Ovary (tissue), 9 donors: ENCODE results near the gene VILL. TPM values are rescaled to one million over a fixed set of nuclear protein-coding genes. Genes with fewer than 3 reads are reported as not detected.

Experiments used
- DNase-seq, 5 donors: peaks; one replicate each; pipeline ENCODE4 v3.0.0-alpha.2; 2019 to 2020
- H3K27ac ChIP-seq, 2 donors: fragments of 200-600 bp; one replicate each; pipeline versions ENCODE4 v1.5.1 to v1.8.0; 2019 to 2022
- H3K27me3 ChIP-seq: fragments of 200-600 bp; one replicate; pipeline ENCODE4 v1.8.0; 2022
- H3K36me3 ChIP-seq: fragments of 200-600 bp; sonication (generic); one replicate; pipeline ENCODE4 v1.5.1; 2019
- H3K4me1 ChIP-seq: one replicate; pipeline ENCODE4 v1.8.1; 2013; ENCODE audit warnings: mild to moderate bottlenecking, moderate library complexity; ENCODE audit not compliant: insufficient read depth
- H3K4me3 ChIP-seq: fragments of 200-600 bp; sonication (generic); one replicate; pipeline ENCODE4 v1.5.1; 2017
- H3K9me3 ChIP-seq, 2 donors: fragments of 200-600 bp in 1 of 2; sonication (generic) in 1 of 2; one replicate each; pipeline versions ENCODE4 v1.5.1 to v1.8.1; 2013 to 2019; ENCODE audit warnings: mild to moderate bottlenecking in 1 of 2, moderate library complexity in 1 of 2
- EP300 ChIP-seq: sonication (generic); formaldehyde crosslinking; IDR thresholded peaks from one replicate; pipeline ENCODE4 v1.6.1; 2017; ENCODE audit warnings: antibody characterized with exemption
- POLR2A ChIP-seq: fragments of 450-650 bp; IDR thresholded peaks from one replicate; pipeline ENCODE4 v1.6.1; 2017; ENCODE audit warnings: antibody characterized with exemption, mild to moderate bottlenecking, moderate library complexity
- WGBS, 3 donors: extraction: QIAGEN DNeasy Blood & Tissue Kit in 1 of 3; methylation state at CpG; one replicate each; pipeline versions ENCODE4 v1.1.5 to v1.1.7; 2013 to 2017; 5-methylcytosine and 5-hydroxymethylcytosine counted together
- intact Hi-C, 4 donors: fragments of 100-400 bp; cut with DNase I; formaldehyde crosslinking; loops; one replicate each; pipeline versions ENCODE4 v1.11.0 to v1.15.1; 2022 to 2023
- polyA plus RNA-seq, 2 donors: library from polyadenylated mRNA; stranded (reverse); fragments of 200-250 nt in 1 of 2; fragments of 350-450 nt in 1 of 2; fragmentation: Illumina TruSeq in 1 of 2; extraction: RNeasy Lipid Tissue Mini Kit (QIAGEN cat#74804) in 1 of 2; gene quantifications; one replicate each; pipeline ENCODE4 v1.2.3, GENCODE V29; 2013 to 2014
- total RNA-seq, 7 donors: library from RNA; depleted of rRNA in 2 of 7; stranded (reverse); fragments of >200 nt in 2 of 7; fragmentation: NEBNext Ultra II Directional in 3 of 7; extraction: Animal tissue kit (Norgen Biotek cat#: 25700) in 3 of 7; gene quantifications; one replicate each; pipeline versions ENCODE4 v1.1.0 to v1.2.4, GENCODE V29; 2016 to 2023
- TF ChIP-seq, protein P1 (sequence below), 3 donors: fragments of 450-650 bp in 2 of 3; fragments of 200-600 bp in 1 of 3; IDR thresholded peaks; one replicate each; pipeline versions ENCODE4 v1.5.1 to v1.8.0; 2016 to 2022; ENCODE audit warnings: antibody characterized with exemption in 3 of 3, mild to moderate bottlenecking in 1 of 3
- donor health status: DM: no; HTN: no; CAD: no; lungs with moderate emphysema.
- donor health status: DM: no; HTN: no; CAD: no.
- donor health status: Bipolar disorder and iron deficiency.
- donor health status: DM: yes; HTN: yes; CAD: no.
- donor health status: DM: no; HTN: no; CAD: no.
- donor health status: DM: yes; HTN: yes; CAD: no.

VILL gene
- total and polyA plus RNA-seq, 9 donors = 4.8 to 13.2 (median 8.8) TPM

DNA sequence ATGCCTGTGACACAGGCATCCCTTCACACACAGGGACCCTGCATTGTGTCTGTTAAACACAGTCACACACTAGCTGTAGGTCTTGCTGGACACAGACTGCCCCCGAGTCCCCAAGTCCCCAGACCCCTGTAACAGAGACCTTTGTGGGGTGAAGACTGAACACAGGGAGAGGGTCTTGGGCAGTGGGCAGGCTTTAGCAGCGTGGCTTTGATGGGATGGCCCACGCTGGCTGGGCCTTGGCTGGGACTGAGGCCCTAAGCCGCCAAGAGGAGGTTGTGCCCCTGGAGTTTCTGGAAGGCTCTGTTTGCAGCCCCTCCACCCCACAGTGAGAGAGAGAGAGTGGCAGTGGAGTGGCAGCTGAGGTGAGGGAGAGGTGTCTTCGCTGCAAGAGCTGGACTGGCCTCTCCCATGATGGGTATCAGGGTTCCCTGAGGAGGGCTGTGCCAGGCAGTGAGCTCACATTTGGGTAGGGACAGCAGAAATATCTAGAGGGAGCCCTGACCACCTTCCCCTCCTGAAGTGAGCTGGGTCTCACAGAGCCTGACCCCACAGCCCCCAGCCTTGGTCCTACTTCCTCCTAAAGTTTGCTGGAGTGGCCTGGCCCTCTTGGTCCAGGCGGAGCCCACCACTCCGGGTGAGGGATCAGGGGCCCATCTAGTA is 635 bp upstream of the VILL start:
- Histone ChIP-seq H3K27ac (no peak overlapping the region), H3K9me3 (no peaks in the 10 kb centered on the region), H3K27me3 (no peaks in the 10 kb centered on the region), H3K4me1 (peaks cover 2% of the 10 kb centered on the region), H3K4me3 (no peak overlapping the region), H3K36me3 (no peaks in the 10 kb centered on the region)
- TF ChIP-seq, protein P1, sequence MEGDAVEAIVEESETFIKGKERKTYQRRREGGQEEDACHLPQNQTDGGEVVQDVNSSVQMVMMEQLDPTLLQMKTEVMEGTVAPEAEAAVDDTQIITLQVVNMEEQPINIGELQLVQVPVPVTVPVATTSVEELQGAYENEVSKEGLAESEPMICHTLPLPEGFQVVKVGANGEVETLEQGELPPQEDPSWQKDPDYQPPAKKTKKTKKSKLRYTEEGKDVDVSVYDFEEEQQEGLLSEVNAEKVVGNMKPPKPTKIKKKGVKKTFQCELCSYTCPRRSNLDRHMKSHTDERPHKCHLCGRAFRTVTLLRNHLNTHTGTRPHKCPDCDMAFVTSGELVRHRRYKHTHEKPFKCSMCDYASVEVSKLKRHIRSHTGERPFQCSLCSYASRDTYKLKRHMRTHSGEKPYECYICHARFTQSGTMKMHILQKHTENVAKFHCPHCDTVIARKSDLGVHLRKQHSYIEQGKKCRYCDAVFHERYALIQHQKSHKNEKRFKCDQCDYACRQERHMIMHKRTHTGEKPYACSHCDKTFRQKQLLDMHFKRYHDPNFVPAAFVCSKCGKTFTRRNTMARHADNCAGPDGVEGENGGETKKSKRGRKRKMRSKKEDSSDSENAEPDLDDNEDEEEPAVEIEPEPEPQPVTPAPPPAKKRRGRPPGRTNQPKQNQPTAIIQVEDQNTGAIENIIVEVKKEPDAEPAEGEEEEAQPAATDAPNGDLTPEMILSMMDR (IDR thresholded peaks at IDR 0.05) = no peak
- TF ChIP-seq POLR2A = no peak
- 89 to 97% (median 97%) methylated on average over 7 of the region's 7 CpGs for WGBS, 3 donors
- peak in 1 of 5 donors; percentile 21 for DNase-seq
- intact Hi-C loops = no loop called here

DNA sequence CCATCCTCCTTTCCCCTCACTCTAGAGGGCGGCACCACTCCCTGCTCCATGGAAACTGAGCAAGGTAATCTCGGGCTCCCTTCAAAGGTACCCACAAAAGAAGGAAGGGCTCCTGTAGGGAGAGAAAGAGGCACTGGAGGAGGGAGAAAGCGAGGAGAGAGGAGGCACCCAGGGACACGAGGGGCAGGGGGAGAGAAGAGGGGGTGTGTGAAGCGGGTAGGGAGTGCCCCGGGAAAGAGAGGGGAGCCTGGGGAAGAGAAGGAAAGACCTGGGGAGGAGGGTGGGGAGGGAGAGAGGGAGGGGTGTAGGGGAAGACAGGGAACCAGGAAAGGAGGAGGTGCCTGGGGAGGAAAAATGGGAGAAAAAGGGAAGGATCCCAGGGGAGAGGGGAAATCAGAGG is 523 bp downstream of the VILL start:
- no peak for DNase-seq
- intact Hi-C loops = no loop called here
- 37 to 44% (median 44%) methylated on average over 6 of the region's 6 CpGs for WGBS, 3 donors
- H3K9me3 ChIP-seq = no peaks in the 10 kb centered on the region
- no peaks in the 10 kb centered on the region for H3K36me3 ChIP-seq
- H3K4me1 ChIP-seq = peaks cover 2% of the 10 kb centered on the region
- H3K4me3 ChIP-seq = no peak overlapping the region
- no peak for TF ChIP-seq EP300
- no peak for TF ChIP-seq POLR2A
- TF ChIP-seq, protein P1 (IDR thresholded peaks at IDR 0.05) = no peak
- H3K27ac ChIP-seq = no peak overlapping the region
- H3K27me3 ChIP-seq = no peaks in the 10 kb centered on the region

DNA sequence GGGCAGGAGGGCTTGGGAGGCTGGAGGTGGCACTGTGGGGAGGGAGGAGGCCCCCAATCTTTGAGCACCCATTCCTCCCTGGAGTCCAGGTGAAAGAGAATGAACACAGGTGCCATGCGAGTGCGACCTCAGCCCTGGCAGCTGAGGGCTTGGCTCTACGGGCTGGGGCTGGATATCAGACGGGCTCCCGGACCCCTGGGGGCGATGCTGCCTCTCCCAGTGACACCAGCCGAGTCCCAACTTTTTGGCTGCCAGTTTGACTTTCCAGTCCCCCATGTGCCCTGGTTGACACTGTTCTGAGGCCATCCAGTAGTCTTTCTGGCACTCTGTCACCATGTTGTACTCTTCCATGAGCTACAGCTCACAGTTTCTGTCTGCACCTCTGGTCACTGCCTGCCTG is 1.2 kb downstream of the VILL start:
- no peak overlapping the region for H3K27ac ChIP-seq
- H3K4me1 ChIP-seq = peaks cover 2% of the 10 kb centered on the region
- intact Hi-C loops = no loop called here
- DNase-seq = peak in 1 of 5 donors; percentile 32
- H3K9me3 ChIP-seq = no peaks in the 10 kb centered on the region
- no peak overlapping the region for H3K4me3 ChIP-seq
- WGBS, 3 donors = 80 to 88% (median 82%) methylated on average over 6 to 7 of the region's 7 CpGs
- TF ChIP-seq EP300 (no peak), POLR2A (no peak)
- no peaks in the 10 kb centered on the region for H3K27me3 ChIP-seq
- no peaks in the 10 kb centered on the region for H3K36me3 ChIP-seq

DNA sequence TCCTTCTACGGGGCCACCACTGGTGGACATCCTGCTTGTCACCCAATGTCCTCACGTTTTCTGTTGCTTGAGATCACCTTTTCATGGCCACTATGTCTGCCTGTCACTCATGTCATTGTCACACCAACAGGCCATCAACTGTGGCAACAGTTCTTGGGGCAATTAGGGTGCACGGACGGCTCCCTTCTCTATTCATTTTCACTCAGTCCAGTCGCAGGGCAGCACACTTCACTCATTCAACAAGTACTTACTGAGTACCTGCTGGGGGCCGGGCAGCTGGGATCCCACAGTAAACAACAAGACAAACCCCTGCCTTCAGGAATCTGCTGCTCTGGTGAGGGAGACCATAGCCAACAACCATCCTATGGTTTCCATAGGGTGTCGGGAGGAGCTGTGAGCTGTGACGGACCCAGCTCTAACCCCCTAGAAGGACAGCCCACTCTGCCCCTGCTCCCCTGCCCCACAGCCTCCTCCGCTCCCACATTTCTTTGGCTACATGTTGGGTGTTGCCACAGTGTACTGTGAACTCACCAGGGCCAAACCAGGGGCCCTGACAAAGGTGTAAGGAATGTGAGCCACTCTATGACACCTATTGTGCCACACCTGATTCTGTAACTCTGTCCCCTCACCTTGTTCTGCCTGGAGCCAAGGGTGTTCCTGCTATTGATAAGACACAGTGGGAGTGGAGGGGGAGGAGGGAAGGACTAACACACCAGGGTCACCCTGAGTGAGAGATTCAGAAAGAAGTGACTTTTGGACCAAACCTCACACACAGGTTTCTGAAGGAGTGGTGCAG is 1.9 kb downstream of the VILL start:
- peak in 1 of 5 donors; percentile 26 for DNase-seq
- H3K27me3 ChIP-seq = no peaks in the 10 kb centered on the region
- no peaks in the 10 kb centered on the region for H3K36me3 ChIP-seq
- H3K9me3 ChIP-seq = no peaks in the 10 kb centered on the region
- H3K27ac ChIP-seq = no peak overlapping the region
- H3K4me3 ChIP-seq = no peak overlapping the region
- TF ChIP-seq, protein P1 (IDR thresholded peaks at IDR 0.05) = no peak
- no peak for TF ChIP-seq EP300
- no peak for TF ChIP-seq POLR2A
- intact Hi-C loops = no loop called here
- 87 to 90% (median 89%) methylated on average over 9 of the region's 9 CpGs for WGBS, 3 donors
- H3K4me1 ChIP-seq = peaks cover 2% of the 10 kb centered on the region

DNA sequence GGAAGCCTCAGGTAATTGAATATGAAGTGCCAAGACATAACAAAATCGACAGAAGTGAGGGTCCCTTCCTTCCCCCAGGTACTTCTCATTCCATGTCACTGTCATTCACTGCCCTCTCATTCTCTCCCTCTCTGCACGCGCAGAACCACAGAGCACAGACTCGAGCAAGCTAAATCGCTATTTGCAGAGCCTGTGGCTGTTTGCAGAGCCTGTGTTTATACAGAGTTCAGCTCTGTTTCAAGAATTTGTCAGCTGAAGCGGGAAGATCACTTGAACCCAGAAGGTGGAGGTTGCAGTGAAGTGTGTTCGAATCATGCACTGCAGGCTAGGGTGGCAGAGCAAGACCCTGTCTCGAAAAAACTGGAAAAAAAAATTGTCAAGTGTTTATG is 2.5 kb downstream of the VILL start:
- H3K4me1 ChIP-seq = peaks cover 3% of the 10 kb centered on the region
- no peaks in the 10 kb centered on the region for H3K27me3 ChIP-seq
- intact Hi-C loops = no loop called here
- H3K9me3 ChIP-seq = no peaks in the 10 kb centered on the region
- no peak for DNase-seq
- H3K27ac ChIP-seq = no peak overlapping the region
- TF ChIP-seq EP300 = no peak
- TF ChIP-seq, protein P1 (IDR thresholded peaks at IDR 0.05) = no peak
- TF ChIP-seq POLR2A = no peak
- H3K36me3 ChIP-seq = no peaks in the 10 kb centered on the region
- 86 to 91% (median 87%) methylated on average over 8 of the region's 8 CpGs for WGBS, 3 donors
- H3K4me3 ChIP-seq = no peak overlapping the region
